ENCODE data around the gene SLC7A7.

DNA sequence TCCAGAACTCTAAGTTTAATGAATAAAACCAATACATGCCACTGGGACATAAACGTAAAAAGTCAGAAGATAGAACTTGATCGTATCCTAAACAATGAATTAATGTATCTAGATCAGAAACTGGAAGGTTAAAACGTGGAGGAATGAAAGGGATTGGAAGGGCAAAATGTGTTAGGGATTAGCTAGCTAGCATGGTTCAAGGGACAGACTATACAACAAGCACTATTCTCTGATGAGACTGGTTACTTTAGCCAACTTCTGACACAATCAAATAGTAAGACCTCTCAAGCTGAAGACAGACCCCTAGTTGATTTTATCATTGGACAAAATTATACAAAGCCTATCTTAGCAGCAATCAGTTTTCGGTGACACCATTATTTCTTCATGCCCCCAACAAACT, 67.5 kb downstream of the SLC7A7 start:
- TF ChIP-seq POLR2A (IDR thresholded peaks at IDR 0.05) = no peak
- no peak for TF ChIP-seq CTCF (IDR thresholded peaks at IDR 0.05)
- no peak for TF ChIP-seq POLR2AphosphoS5 (IDR thresholded peaks at IDR 0.05)
